Uterus (tissue), 4 donors: Measurements from ENCODE around the gene STARD8. TPM values are rescaled to one million over a fixed set of nuclear protein-coding genes. Genes with fewer than 3 reads are reported as not detected.
"Not testable (repeated sequence)": the region's sequence is repeated elsewhere in the genome, so short reads cannot be mapped to it uniquely, and the experiment has no call there.

Experiments used
- DNase-seq, 2 donors: peaks; one replicate each; pipeline ENCODE4 v3.0.0-alpha.2; 2019 to 2020
- H3K27ac ChIP-seq, 2 donors: fragments of 200-600 bp; sonication (generic); 1 replicate in 1 of 2; 2 replicates in 1 of 2; pipeline ENCODE4 v1.5.1; 2016 to 2018
- H3K27me3 ChIP-seq, 2 donors: fragments of 200-600 bp; sonication (generic); one replicate each; pipeline ENCODE4 v1.5.1; 2018 to 2019; ENCODE audit warnings: control low read depth in 1 of 2
- H3K36me3 ChIP-seq, 2 donors: fragments of 200-600 bp; sonication (generic); one replicate each; pipeline ENCODE4 v1.5.1; 2019; ENCODE audit warnings: control low read depth in 1 of 2
- H3K4me1 ChIP-seq, 2 donors: fragments of 200-600 bp; sonication (generic); one replicate each; pipeline ENCODE4 v1.5.1; 2018 to 2019; ENCODE audit warnings: control low read depth in 1 of 2
- H3K4me3 ChIP-seq, 2 donors: fragments of 200-600 bp; sonication (generic); 1 replicate in 1 of 2; 2 replicates in 1 of 2; pipeline ENCODE4 v1.5.1; 2018 to 2019; ENCODE audit warnings: mild to moderate bottlenecking in 1 of 2
- H3K9me3 ChIP-seq, 2 donors: fragments of 200-600 bp; sonication (generic); one replicate each; pipeline ENCODE4 v1.5.1; 2019; ENCODE audit warnings: control low read depth in 1 of 2
- CTCF ChIP-seq, 4 experiments: fragments of 200-600 bp in 2 of 4; fragments of 450-650 bp in 2 of 4; sonication (generic) in 2 of 4; IDR thresholded peaks; one replicate each; pipeline ENCODE4 v1.5.1; 2016 to 2019; ENCODE audit warnings: antibody characterized with exemption in 4 of 4, mild to moderate bottlenecking in 2 of 4, moderate library complexity in 1 of 4
- POLR2A ChIP-seq, 2 donors: fragments of 450-650 bp; IDR thresholded peaks; one replicate each; pipeline ENCODE4 v1.6.1; 2016; ENCODE audit warnings: antibody characterized with exemption in 2 of 2, mild to moderate bottlenecking in 1 of 2, moderate library complexity in 1 of 2
- intact Hi-C: fragments of 100-400 bp; cut with DNase I; formaldehyde crosslinking; loops from one replicate; pipeline ENCODE4 v1.15.1; 2023; ENCODE audit warnings: low total_unique reads
- total RNA-seq, 4 donors: library from RNA; depleted of rRNA in 3 of 4; stranded (reverse); fragments of >200 nt in 3 of 4; gene quantifications; one replicate each; pipeline versions ENCODE4 v1.1.0 to v1.2.4, GENCODE V29; 2014 to 2023
- donor health status: DM: yes; HTN: yes; CAD: no.

Gene STARD8
- total RNA-seq, 4 donors from 2014 or later, result 10.9 to 25.4 (median 17.2) TPM

DNA sequence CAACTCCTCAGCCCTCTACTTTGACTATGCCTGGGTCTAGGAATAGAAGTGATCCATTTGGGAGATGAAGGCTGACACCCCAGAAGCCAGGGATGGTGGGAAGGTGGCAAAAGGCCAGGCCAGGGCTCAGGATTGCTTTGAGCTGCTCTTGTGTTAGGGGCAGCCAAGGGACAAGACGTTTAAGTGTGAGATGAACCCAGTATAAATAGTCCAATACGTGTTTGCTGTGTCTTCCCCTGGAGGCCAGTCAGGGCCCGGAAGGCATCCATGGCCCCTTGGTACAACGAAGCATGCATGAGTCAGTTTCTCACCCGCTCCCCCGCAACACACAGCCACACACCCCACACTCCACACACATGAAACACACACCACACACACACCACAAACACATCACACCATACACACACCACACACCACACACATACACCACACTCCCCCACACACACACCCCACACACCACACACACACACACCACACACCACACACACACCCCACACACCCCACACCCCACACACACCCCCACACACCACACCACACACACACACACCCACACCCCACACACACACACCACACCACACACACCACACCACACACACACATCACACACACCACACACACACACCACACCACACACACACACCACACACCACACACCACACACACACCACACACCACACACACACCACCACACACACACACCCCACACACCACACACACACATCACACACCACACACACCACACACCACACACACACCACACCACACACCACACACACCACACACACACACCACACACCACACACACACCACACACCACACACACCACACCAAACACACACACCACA is 5.1 kb downstream of the STARD8 start:
- no peak for DNase-seq
- Histone ChIP-seq H3K36me3 (no peaks in the 10 kb centered on the region), H3K27me3 (no peaks in the 10 kb centered on the region), H3K9me3 (no peaks in the 10 kb centered on the region), H3K4me1 (no peaks in the 10 kb centered on the region), H3K27ac (no peak overlapping the region), H3K4me3 (no peak overlapping the region)
- intact Hi-C loops, result no loop called here
- no peak for TF ChIP-seq POLR2A (IDR thresholded peaks at IDR 0.05)
- no peak for TF ChIP-seq CTCF (IDR thresholded peaks at IDR 0.05)

DNA sequence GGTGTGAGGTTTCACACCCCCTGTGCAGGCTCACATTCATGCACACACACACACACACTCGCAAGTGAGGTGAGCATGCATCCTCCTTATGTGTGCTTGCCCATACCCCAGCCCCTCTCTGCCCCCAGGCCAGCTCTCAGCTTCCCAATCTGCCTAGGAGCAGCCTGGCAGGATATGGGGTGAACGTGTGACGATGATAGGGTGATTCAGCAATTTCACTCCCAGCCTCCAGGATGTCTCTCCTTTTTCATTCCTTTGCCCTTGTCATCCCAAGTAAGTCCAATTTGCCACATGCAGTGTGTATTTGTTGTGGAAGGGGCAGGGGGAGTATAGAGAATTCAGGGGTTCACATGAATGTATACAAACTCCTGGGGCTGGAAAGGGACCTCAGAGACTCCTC is 7.2 kb downstream of the STARD8 start:
- no peaks in the 10 kb centered on the region for H3K9me3 ChIP-seq
- no peaks in the 10 kb centered on the region for H3K4me1 ChIP-seq
- intact Hi-C loops, result no loop called here
- no peak for TF ChIP-seq POLR2A (IDR thresholded peaks at IDR 0.05)
- TF ChIP-seq CTCF (IDR thresholded peaks at IDR 0.05), result no peak
- no peaks in the 10 kb centered on the region for H3K27me3 ChIP-seq
- DNase-seq, result no peak
- no peaks in the 10 kb centered on the region for H3K36me3 ChIP-seq
- H3K27ac ChIP-seq, result no peak overlapping the region
- no peak overlapping the region for H3K4me3 ChIP-seq

DNA sequence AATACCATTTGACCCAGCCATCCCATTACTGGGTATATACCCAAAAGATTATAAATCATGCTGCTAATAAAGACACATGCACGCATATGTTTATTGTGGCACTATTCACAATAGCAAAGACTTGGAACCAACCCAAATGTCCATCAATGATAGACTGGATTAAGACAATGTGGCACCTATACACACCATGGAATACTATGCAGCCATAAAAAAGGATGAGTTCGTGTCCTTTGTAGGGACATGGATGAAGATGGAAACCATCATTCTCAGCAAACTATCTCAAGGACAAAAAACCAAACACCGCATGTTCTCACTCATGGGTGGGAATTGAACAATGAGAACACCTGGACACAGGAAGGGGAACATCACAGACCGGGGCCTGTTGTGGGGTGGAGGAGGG is 9.0 kb downstream of the STARD8 start:
- H3K4me1 ChIP-seq, H3K36me3 ChIP-seq, H3K27ac ChIP-seq, H3K27me3 ChIP-seq, intact Hi-C loops, H3K9me3 ChIP-seq, H3K4me3 ChIP-seq, DNase-seq: not testable (repeated sequence)

GRCh38 chrX:68658530-68658929 is 11.1 kb downstream of the STARD8 start:
- H3K36me3 ChIP-seq, result no peaks in the 10 kb centered on the region
- TF ChIP-seq POLR2A (IDR thresholded peaks at IDR 0.05) (no peak), CTCF (IDR thresholded peaks at IDR 0.05) (no peak)
- DNase-seq, result peak; percentile 30 to 31
- H3K4me3 ChIP-seq, result no peak overlapping the region
- H3K27ac ChIP-seq, result peak overlapping the region in 1 of 2 donors; percentile 9
- H3K27me3 ChIP-seq, result no peaks in the 10 kb centered on the region
- H3K9me3 ChIP-seq, result no peaks in the 10 kb centered on the region
- intact Hi-C loops, result no loop called here
- H3K4me1 ChIP-seq, result no peaks in the 10 kb centered on the region

GRCh38 chrX:68659385-68659784 is 11.9 kb downstream of the STARD8 start:
- Histone ChIP-seq H3K4me1 (no peaks in the 10 kb centered on the region), H3K36me3 (no peaks in the 10 kb centered on the region), H3K4me3 (no peak overlapping the region), H3K27me3 (no peaks in the 10 kb centered on the region), H3K9me3 (no peaks in the 10 kb centered on the region), H3K27ac (no peak overlapping the region)
- TF ChIP-seq POLR2A (IDR thresholded peaks at IDR 0.05) (no peak), CTCF (IDR thresholded peaks at IDR 0.05) (no peak)
- intact Hi-C loops, result no loop called here
- no peak for DNase-seq
